ENCODE data around the gene MAGEA9.

GRCh38 chrX:149829751-149830191 lies 48.0 kb downstream of the MAGEA9 start:
- TF ChIP-seq CTCF (IDR thresholded peaks at IDR 0.05), result no peak
- TF ChIP-seq POLR2A (IDR thresholded peaks at IDR 0.05), result no peak
